ENCODE measurements around the gene PLSCR3.

DNA sequence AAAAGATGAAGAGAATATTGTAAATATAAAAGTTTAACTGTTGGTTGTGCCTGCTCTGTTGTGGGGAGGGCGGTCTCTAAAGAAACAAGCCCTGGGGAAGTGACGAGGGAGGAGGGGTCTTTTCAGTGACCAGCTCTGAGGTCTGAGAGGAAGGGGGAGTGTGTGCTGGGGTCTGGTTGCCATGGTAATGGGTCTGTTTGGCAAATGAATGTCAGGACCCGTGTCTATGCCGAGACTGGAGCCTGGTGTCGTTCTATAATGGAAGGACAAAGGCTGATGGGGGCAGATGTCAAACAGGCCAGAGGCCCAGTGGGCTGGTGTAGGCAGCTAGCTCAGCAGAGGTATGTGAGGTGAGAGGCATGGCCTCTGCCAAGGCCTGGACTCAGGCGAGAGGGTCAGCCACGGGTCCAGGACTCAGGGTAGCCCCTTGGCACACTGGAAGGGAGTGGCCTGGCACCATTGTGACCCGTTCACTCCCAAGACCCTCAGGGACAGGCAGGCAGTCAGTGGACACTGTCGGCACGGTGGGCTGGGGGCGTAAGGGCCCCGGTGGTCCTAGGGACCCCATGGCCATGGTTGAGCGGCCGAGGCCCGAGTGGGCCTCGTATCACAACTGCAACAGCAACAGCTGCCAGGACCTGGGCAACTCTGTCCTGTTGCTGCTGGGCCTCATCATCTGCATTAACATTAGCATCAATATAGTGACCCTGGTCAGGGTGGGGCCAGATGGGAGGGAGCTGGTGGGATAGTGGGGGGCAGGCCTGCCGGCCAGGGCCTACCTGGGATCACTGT is 25.7 kb upstream of the PLSCR3 start, which contains the start of gene SPEM1:
- TF ChIP-seq, protein P1, sequence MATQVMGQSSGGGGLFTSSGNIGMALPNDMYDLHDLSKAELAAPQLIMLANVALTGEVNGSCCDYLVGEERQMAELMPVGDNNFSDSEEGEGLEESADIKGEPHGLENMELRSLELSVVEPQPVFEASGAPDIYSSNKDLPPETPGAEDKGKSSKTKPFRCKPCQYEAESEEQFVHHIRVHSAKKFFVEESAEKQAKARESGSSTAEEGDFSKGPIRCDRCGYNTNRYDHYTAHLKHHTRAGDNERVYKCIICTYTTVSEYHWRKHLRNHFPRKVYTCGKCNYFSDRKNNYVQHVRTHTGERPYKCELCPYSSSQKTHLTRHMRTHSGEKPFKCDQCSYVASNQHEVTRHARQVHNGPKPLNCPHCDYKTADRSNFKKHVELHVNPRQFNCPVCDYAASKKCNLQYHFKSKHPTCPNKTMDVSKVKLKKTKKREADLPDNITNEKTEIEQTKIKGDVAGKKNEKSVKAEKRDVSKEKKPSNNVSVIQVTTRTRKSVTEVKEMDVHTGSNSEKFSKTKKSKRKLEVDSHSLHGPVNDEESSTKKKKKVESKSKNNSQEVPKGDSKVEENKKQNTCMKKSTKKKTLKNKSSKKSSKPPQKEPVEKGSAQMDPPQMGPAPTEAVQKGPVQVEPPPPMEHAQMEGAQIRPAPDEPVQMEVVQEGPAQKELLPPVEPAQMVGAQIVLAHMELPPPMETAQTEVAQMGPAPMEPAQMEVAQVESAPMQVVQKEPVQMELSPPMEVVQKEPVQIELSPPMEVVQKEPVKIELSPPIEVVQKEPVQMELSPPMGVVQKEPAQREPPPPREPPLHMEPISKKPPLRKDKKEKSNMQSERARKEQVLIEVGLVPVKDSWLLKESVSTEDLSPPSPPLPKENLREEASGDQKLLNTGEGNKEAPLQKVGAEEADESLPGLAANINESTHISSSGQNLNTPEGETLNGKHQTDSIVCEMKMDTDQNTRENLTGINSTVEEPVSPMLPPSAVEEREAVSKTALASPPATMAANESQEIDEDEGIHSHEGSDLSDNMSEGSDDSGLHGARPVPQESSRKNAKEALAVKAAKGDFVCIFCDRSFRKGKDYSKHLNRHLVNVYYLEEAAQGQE (IDR thresholded peaks at IDR 0.05; ENCODE audit: unreplicated experiment) = no peak
- no peak for TF ChIP-seq EZH2 (IDR thresholded peaks at IDR 0.05; ENCODE audit: low read depth, unreplicated experiment)
- TF ChIP-seq ZNF331 (CRISPR knock-in tag; IDR thresholded peaks at IDR 0.05; ENCODE audit: low read depth) = no peak
- TF ChIP-seq, protein P2, sequence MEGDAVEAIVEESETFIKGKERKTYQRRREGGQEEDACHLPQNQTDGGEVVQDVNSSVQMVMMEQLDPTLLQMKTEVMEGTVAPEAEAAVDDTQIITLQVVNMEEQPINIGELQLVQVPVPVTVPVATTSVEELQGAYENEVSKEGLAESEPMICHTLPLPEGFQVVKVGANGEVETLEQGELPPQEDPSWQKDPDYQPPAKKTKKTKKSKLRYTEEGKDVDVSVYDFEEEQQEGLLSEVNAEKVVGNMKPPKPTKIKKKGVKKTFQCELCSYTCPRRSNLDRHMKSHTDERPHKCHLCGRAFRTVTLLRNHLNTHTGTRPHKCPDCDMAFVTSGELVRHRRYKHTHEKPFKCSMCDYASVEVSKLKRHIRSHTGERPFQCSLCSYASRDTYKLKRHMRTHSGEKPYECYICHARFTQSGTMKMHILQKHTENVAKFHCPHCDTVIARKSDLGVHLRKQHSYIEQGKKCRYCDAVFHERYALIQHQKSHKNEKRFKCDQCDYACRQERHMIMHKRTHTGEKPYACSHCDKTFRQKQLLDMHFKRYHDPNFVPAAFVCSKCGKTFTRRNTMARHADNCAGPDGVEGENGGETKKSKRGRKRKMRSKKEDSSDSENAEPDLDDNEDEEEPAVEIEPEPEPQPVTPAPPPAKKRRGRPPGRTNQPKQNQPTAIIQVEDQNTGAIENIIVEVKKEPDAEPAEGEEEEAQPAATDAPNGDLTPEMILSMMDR (conservative IDR thresholded peaks at IDR 0.05; ENCODE audit: low read depth in 2 of 2) = no peak
- no peak for TF ChIP-seq POLR2AphosphoS5 (IDR thresholded peaks at IDR 0.05; ENCODE audit: low read depth)
- TF ChIP-seq ETS1 (IDR thresholded peaks at IDR 0.05) = no peak
- no peak for TF ChIP-seq CREB1 (CRISPR knock-in tag; IDR thresholded peaks at IDR 0.05; ENCODE audit: low read depth)
- TF ChIP-seq EZH2phosphoT487 (IDR thresholded peaks at IDR 0.05; ENCODE audit: unreplicated experiment) = no peak
- TF ChIP-seq JUNB (IDR thresholded peaks at IDR 0.05; ENCODE audit: unreplicated experiment) = no peak

All from GM23338 (cell line).